ENCODE data around the gene SLC45A2. TPM values are rescaled to one million over a fixed set of nuclear protein-coding genes. Genes with fewer than 3 reads are reported as not detected.

The SLC45A2 gene
- total and polyA plus RNA-seq, 9 of the 15 experiments (the other 6 are each of a cell fraction or from before 2014, with no cell fraction given): 0.03 to 0.29 (median 0.14) TPM; not detected in 4

DNA sequence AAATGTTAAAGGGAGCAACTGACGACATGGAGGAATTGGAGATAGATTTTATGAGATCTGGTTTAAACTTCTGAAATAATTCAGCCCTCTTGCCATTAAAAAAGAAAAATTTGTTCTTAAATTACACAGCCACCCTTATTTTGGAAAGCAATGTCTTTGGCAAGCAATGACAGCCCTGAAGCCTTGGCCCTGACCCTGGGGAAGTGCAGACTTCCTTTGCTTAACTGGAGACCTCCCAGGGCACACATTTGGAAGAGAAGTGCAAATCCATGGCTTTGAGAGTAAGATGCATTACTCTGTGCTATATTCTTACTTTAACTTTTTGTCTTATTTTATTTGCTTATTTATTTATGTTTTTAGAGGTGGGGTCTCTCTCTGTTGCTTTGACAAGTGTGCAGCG, 26.3 kb downstream of the SLC45A2 start (continued):
- TF ChIP-seq, protein P1, sequence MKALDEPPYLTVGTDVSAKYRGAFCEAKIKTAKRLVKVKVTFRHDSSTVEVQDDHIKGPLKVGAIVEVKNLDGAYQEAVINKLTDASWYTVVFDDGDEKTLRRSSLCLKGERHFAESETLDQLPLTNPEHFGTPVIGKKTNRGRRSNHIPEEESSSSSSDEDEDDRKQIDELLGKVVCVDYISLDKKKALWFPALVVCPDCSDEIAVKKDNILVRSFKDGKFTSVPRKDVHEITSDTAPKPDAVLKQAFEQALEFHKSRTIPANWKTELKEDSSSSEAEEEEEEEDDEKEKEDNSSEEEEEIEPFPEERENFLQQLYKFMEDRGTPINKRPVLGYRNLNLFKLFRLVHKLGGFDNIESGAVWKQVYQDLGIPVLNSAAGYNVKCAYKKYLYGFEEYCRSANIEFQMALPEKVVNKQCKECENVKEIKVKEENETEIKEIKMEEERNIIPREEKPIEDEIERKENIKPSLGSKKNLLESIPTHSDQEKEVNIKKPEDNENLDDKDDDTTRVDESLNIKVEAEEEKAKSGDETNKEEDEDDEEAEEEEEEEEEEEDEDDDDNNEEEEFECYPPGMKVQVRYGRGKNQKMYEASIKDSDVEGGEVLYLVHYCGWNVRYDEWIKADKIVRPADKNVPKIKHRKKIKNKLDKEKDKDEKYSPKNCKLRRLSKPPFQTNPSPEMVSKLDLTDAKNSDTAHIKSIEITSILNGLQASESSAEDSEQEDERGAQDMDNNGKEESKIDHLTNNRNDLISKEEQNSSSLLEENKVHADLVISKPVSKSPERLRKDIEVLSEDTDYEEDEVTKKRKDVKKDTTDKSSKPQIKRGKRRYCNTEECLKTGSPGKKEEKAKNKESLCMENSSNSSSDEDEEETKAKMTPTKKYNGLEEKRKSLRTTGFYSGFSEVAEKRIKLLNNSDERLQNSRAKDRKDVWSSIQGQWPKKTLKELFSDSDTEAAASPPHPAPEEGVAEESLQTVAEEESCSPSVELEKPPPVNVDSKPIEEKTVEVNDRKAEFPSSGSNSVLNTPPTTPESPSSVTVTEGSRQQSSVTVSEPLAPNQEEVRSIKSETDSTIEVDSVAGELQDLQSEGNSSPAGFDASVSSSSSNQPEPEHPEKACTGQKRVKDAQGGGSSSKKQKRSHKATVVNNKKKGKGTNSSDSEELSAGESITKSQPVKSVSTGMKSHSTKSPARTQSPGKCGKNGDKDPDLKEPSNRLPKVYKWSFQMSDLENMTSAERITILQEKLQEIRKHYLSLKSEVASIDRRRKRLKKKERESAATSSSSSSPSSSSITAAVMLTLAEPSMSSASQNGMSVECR (CRISPR knock-in tag; IDR thresholded peaks at IDR 0.05): no peak
- no peak for TF ChIP-seq PTBP1 (IDR thresholded peaks at IDR 0.05; ENCODE audit: low read depth, low read length)
- TF ChIP-seq RBM34 (IDR thresholded peaks at IDR 0.05; ENCODE audit: borderline replicate concordance, insufficient read depth, low read length): no peak
- TF ChIP-seq, protein P2, sequence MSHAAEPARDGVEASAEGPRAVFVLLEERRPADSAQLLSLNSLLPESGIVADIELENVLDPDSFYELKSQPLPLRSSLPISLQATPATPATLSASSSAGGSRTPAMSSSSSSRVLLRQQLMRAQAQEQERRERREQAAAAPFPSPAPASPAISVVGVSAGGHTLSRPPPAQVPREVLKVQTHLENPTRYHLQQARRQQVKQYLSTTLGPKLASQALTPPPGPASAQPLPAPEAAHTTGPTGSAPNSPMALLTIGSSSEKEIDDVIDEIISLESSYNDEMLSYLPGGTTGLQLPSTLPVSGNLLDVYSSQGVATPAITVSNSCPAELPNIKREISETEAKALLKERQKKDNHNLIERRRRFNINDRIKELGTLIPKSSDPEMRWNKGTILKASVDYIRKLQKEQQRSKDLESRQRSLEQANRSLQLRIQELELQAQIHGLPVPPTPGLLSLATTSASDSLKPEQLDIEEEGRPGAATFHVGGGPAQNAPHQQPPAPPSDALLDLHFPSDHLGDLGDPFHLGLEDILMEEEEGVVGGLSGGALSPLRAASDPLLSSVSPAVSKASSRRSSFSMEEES (CRISPR knock-in tag; IDR thresholded peaks at IDR 0.05): no peak
- TF ChIP-seq FOXJ3 (CRISPR knock-in tag; IDR thresholded peaks at IDR 0.05): no peak
- no peak for TF ChIP-seq PHB (CRISPR knock-in tag; IDR thresholded peaks at IDR 0.05)
- no peak for TF ChIP-seq ZNF311 (CRISPR knock-in tag; IDR thresholded peaks at IDR 0.05)
- no peak for TF ChIP-seq HNRNPLL (IDR thresholded peaks at IDR 0.05; ENCODE audit: low read depth, low read length, poor library complexity, severe bottlenecking)

All from K562 (cell line).